Adrenal gland (tissue), 12 donors: ENCODE measurements around the gene FNDC1. TPM values are rescaled to one million over a fixed set of nuclear protein-coding genes. Genes with fewer than 3 reads are reported as not detected.

Experiments
- DNase-seq, 7 donors: peaks; one replicate each; pipeline ENCODE4 v3.0.0-alpha.2; 2019 to 2020
- H3K27ac ChIP-seq, 5 donors: fragments of 200-600 bp; sonication (generic) in 4 of 5; 1 replicate in 3 of 5; 2 replicates in 2 of 5; pipeline versions ENCODE4 v1.5.1 to v1.8.0; 2016 to 2020; ENCODE audit warnings: mild to moderate bottlenecking in 1 of 5
- H3K27me3 ChIP-seq: fragments of 200-600 bp; 2 replicates; pipeline ENCODE4 v1.8.0; 2021
- H3K36me3 ChIP-seq, 2 donors: fragments of 200-600 bp; replicated peaks in 1 of 2; 1 replicate in 1 of 2; 2 replicates in 1 of 2; pipeline versions ENCODE4 v1.5.1 to v1.8.0; 2018 to 2022
- H3K4me1 ChIP-seq, 2 donors: fragments of 200-600 bp; replicated peaks in 1 of 2; 1 replicate in 1 of 2; 2 replicates in 1 of 2; pipeline versions ENCODE4 v1.5.1 to v1.8.0; 2018 to 2021
- H3K4me3 ChIP-seq, 4 donors: fragments of 200-600 bp; sonication (generic) in 3 of 4; one replicate each; pipeline ENCODE4 v1.5.1; 2016 to 2018
- H3K9me3 ChIP-seq, 3 donors: fragments of 200-600 bp; sonication (generic) in 1 of 3; replicated peaks in 1 of 3; 1 replicate in 2 of 3; 2 replicates in 1 of 3; pipeline versions ENCODE4 v1.5.1 to v1.8.0; 2016 to 2021
- CTCF ChIP-seq, 6 experiments: fragments of 450-650 bp in 4 of 6; fragments of 200-600 bp in 2 of 6; sonication (generic) in 1 of 6; IDR thresholded peaks; 1 replicate in 5 of 6; 2 replicates in 1 of 6; pipeline versions ENCODE4 v1.5.1 to v1.8.0; 2016 to 2021; ENCODE audit warnings: antibody characterized with exemption in 6 of 6, mild to moderate bottlenecking in 2 of 6, moderate library complexity in 1 of 6
- POLR2A ChIP-seq, 2 donors: fragments of 450-650 bp; IDR thresholded peaks; one replicate each; pipeline ENCODE4 v1.6.1; 2017; ENCODE audit warnings: antibody characterized with exemption in 2 of 2, mild to moderate bottlenecking in 2 of 2, moderate library complexity in 1 of 2
- WGBS, 4 donors: extraction: QIAGEN DNeasy Blood & Tissue Kit in 2 of 4; methylation state at CpG; one replicate each; pipeline versions ENCODE4 v1.1.5 to v1.1.7; 2013 to 2017; 5-methylcytosine and 5-hydroxymethylcytosine counted together
- intact Hi-C, 2 donors: fragments of 100-400 bp; cut with DNase I; formaldehyde crosslinking; loops; one replicate each; pipeline versions ENCODE4 v1.14.1 to v1.15.0; 2022 to 2023
- polyA plus RNA-seq, 3 donors: library from polyadenylated mRNA; stranded (reverse); fragments of 200-250 nt in 2 of 3; fragments of 350-450 nt in 1 of 3; fragmentation: Illumina TruSeq in 1 of 3; extraction: RNeasy Lipid Tissue Mini Kit (QIAGEN cat#74804) in 1 of 3; gene quantifications; one replicate each; pipeline ENCODE4 v1.2.3, GENCODE V29; 2013 to 2014
- total RNA-seq, 9 donors: library from RNA; depleted of rRNA in 4 of 9; stranded (reverse); fragments of >200 nt in 4 of 9; fragments of 120-200 nt in 1 of 9; fragmentation: NEBNext Ultra II Directional in 1 of 9; extraction: Animal tissue kit (Norgen Biotek cat#: 25700) in 1 of 9; gene quantifications; one replicate each; pipeline versions ENCODE4 v1.1.0 to v1.2.4, GENCODE V29; 2013 to 2023
- donor health status: healthy with polysubstance abuse.
- donor health status: Bipolar disorder and iron deficiency.
- donor health status: DM: yes; HTN: yes; CAD: no.
- donor health status: DM: no; HTN: no; CAD: no.
- donor health status: DM: no; HTN: no; CAD: no.
- donor health status: DM: yes; HTN: yes; CAD: no.

The FNDC1 gene
- total and polyA plus RNA-seq, 12 donors: 0.10 to 2.6 (median 0.83) TPM

GRCh38 chr6:159221486-159222170 lies 52.4 kb downstream of the FNDC1 start:
- Histone ChIP-seq H3K9me3 (no peaks in the 10 kb centered on the region), H3K4me1 (no peaks in the 10 kb centered on the region), H3K4me3 (no peak overlapping the region), H3K27me3 (peaks cover 4% of the 10 kb centered on the region), H3K27ac (no peak overlapping the region), H3K36me3 (no peaks in the 10 kb centered on the region)
- no peak for TF ChIP-seq CTCF (IDR thresholded peaks at IDR 0.05)
- TF ChIP-seq POLR2A (IDR thresholded peaks at IDR 0.05): no peak
- intact Hi-C loops: no loop called here
- 67 to 78% (median 74%) methylated on average over 12 of the region's 12 CpGs for WGBS, 4 donors
- DNase-seq: no peak

- Histone ChIP-seq H3K36me3 (no peaks in the 10 kb centered on the region), H3K4me1 (no peaks in the 10 kb centered on the region), H3K27me3 (no peaks in the 10 kb centered on the region), H3K27ac (no peak overlapping the region), H3K9me3 (no peaks in the 10 kb centered on the region), H3K4me3 (no peak overlapping the region)
- no peak for DNase-seq
- intact Hi-C loops: no loop called here
- WGBS, 4 donors: 51 to 58% (median 57%) methylated on average over 2 of the region's 2 CpGs
- TF ChIP-seq CTCF (IDR thresholded peaks at IDR 0.05) (no peak), POLR2A (IDR thresholded peaks at IDR 0.05) (no peak)
Observed at GRCh38 chr6:159224452-159224851, 55.3 kb downstream of the FNDC1 start.

GRCh38 chr6:159229651-159230051 lies 60.5 kb downstream of the FNDC1 start:
- intact Hi-C loops: no loop called here
- H3K27me3 ChIP-seq: peaks cover 18% of the 10 kb centered on the region
- H3K9me3 ChIP-seq: no peaks in the 10 kb centered on the region
- H3K36me3 ChIP-seq: no peaks in the 10 kb centered on the region
- 62 to 73% (median 72%) methylated on average over 8 of the region's 8 CpGs for WGBS, 4 donors
- TF ChIP-seq CTCF (IDR thresholded peaks at IDR 0.05) (no peak), POLR2A (IDR thresholded peaks at IDR 0.05) (no peak)
- H3K4me3 ChIP-seq: no peak overlapping the region
- no peak for DNase-seq
- H3K27ac ChIP-seq: no peak overlapping the region
- H3K4me1 ChIP-seq: no peaks in the 10 kb centered on the region

- Histone ChIP-seq H3K4me1 (no peaks in the 10 kb centered on the region), H3K27ac (no peak overlapping the region), H3K27me3 (peaks cover 26% of the 10 kb centered on the region), H3K4me3 (no peak overlapping the region), H3K36me3 (no peaks in the 10 kb centered on the region), H3K9me3 (no peaks in the 10 kb centered on the region)
- intact Hi-C loops: no loop called here
- DNase-seq: no peak
- no peak for TF ChIP-seq CTCF (IDR thresholded peaks at IDR 0.05)
- no peak for TF ChIP-seq POLR2A (IDR thresholded peaks at IDR 0.05)
- WGBS, 4 donors: 90 to 93% (median 92%) methylated on average over 23 to 38 of the region's 38 CpGs
Observed at GRCh38 chr6:159232106-159232645, 63.0 kb downstream of the FNDC1 start.
